Esophagus squamous epithelium (tissue), 5 donors: ENCODE measurements around the gene WFDC6. TPM values are rescaled to one million over a fixed set of nuclear protein-coding genes. Genes with fewer than 3 reads are reported as not detected.
"Not testable (repeated sequence)": the region's sequence is repeated elsewhere in the genome, so short reads cannot be mapped to it uniquely, and the experiment has no call there.

ENCODE experiments used
- DNase-seq: peaks from one replicate; lab custom pipeline; 2025; lab: John Stamatoyannopoulos, UW
- H3K27ac ChIP-seq, 4 donors: fragments of 200-600 bp; sonication (generic); one replicate each; pipeline ENCODE4 v1.5.1; 2016 to 2019; ENCODE audit warnings: mild to moderate bottlenecking in 1 of 4
- H3K27me3 ChIP-seq, 4 donors: fragments of 200-600 bp; sonication (generic); 1 replicate in 3 of 4; 2 replicates in 1 of 4; pipeline versions ENCODE4 v1.5.1 to v1.6.0; 2017 to 2021; ENCODE audit warnings: antibody characterized with exemption in 1 of 4
- H3K36me3 ChIP-seq, 3 donors: fragments of 200-600 bp; sonication (generic); one replicate each; pipeline ENCODE4 v1.5.1; 2016 to 2019
- H3K4me1 ChIP-seq, 3 donors: fragments of 200-600 bp; sonication (generic); one replicate each; pipeline ENCODE4 v1.5.1; 2017 to 2019
- H3K4me3 ChIP-seq, 4 donors: fragments of 200-600 bp; sonication (generic); 1 replicate in 3 of 4; 2 replicates in 1 of 4; pipeline ENCODE4 v1.5.1; 2016 to 2019; ENCODE audit warnings: mild to moderate bottlenecking in 2 of 4, moderate library complexity in 1 of 4
- H3K9me3 ChIP-seq, 3 donors: fragments of 200-600 bp; sonication (generic); one replicate each; pipeline ENCODE4 v1.5.1; 2016 to 2019
- POLR2A ChIP-seq, 4 donors: fragments of 450-650 bp; IDR thresholded peaks; one replicate each; pipeline ENCODE4 v1.6.1; 2017; ENCODE audit warnings: antibody characterized with exemption in 4 of 4, mild to moderate bottlenecking in 4 of 4, moderate library complexity in 3 of 4
- WGBS, 2 donors: methylation state at CpG; one replicate each; pipeline ENCODE4 v1.1.5; 2018; 5-methylcytosine and 5-hydroxymethylcytosine counted together
- intact Hi-C: fragments of 100-400 bp; cut with DNase I; formaldehyde crosslinking; loops from one replicate; pipeline ENCODE4 v1.15.0; 2022
- total RNA-seq, 4 donors: library from RNA; depleted of rRNA; stranded (reverse); fragments of >200 nt; gene quantifications; one replicate each; pipeline ENCODE4 v1.1.0, GENCODE V29; 2016
- TF ChIP-seq, protein P1 (sequence below), 6 experiments: fragments of 450-650 bp in 4 of 6; fragments of 200-600 bp in 2 of 6; sonication (generic) in 2 of 6; IDR thresholded peaks; one replicate each; pipeline ENCODE4 v1.5.1; 2016 to 2019; ENCODE audit warnings: antibody characterized with exemption in 6 of 6, mild to moderate bottlenecking in 4 of 6, moderate library complexity in 4 of 6
- donor health status: DM: yes; HTN: yes; CAD: no.

WFDC6 gene
- total RNA-seq, 4 donors from 2014 or later: not detected

DNA sequence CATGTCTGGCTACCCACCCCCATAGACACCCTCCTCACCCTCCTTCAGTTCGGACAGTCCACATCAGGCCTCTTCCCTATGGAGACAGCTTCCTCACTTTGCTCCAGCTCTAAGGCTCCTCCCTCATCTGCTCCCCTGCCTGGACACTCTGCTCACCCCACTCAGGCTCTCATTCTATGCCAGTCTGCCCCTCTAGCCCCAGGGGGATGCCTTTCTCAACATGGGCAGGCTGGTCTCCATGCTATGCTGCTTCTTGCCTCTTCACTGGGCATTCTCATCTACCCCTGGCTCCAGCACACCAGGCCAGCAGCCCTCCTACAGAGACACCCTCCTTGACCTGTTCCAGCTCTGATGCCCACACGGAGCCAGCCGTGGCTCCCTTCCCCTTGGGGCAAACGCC, 39.9 kb upstream of the WFDC6 start, which contains the start of gene WFDC8:
TSS of gene WFDC8 (minus strand) at position 101 of the 400 bp plus-strand sequence. CDS start at position 64, 37 bp downstream.
- intact Hi-C loops: no loop called here
- DNase-seq: no peak
- TF ChIP-seq POLR2A (IDR thresholded peaks at IDR 0.05): no peak
- TF ChIP-seq, protein P1, sequence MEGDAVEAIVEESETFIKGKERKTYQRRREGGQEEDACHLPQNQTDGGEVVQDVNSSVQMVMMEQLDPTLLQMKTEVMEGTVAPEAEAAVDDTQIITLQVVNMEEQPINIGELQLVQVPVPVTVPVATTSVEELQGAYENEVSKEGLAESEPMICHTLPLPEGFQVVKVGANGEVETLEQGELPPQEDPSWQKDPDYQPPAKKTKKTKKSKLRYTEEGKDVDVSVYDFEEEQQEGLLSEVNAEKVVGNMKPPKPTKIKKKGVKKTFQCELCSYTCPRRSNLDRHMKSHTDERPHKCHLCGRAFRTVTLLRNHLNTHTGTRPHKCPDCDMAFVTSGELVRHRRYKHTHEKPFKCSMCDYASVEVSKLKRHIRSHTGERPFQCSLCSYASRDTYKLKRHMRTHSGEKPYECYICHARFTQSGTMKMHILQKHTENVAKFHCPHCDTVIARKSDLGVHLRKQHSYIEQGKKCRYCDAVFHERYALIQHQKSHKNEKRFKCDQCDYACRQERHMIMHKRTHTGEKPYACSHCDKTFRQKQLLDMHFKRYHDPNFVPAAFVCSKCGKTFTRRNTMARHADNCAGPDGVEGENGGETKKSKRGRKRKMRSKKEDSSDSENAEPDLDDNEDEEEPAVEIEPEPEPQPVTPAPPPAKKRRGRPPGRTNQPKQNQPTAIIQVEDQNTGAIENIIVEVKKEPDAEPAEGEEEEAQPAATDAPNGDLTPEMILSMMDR (IDR thresholded peaks at IDR 0.05): no peak
- Histone ChIP-seq H3K4me1 (no peaks in the 10 kb centered on the region), H3K9me3 (no peaks in the 10 kb centered on the region), H3K27ac (no peak within 1 kb of the TSS), H3K4me3 (no peak within 1 kb of the TSS), H3K36me3 (no peaks in the 10 kb centered on the region), H3K27me3 (peaks cover 0 to 45% (median 2%) of the 10 kb centered on the region in 4 donors)
- 45 to 67% methylated on average over 4 of the region's 4 CpGs for WGBS, 2 donors

DNA sequence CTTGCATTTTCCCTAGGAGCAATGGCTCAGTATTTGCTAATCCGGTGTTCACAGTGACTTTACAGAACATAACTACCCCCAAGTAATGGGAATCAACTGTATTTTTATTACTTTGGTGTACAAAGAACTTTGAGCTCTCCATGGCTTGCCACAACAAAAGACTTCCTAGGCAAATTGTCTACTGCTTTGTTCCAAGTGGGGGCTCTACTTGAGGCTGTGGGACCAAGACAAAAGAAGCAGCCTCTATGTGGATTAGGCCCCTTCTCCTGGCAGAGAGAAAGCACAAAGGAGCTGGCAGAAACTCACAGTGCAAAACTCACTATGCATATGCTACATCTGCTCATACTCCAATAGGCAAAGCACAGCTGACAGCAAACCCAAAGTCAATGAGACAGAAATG, 38.9 kb upstream of the WFDC6 start:
- H3K36me3 ChIP-seq: no peaks in the 10 kb centered on the region
- DNase-seq: no peak
- peaks cover 0 to 47% (median 2%) of the 10 kb centered on the region in 4 donors for H3K27me3 ChIP-seq
- no peaks in the 10 kb centered on the region for H3K9me3 ChIP-seq
- no peaks in the 10 kb centered on the region for H3K4me1 ChIP-seq
- no peak overlapping the region for H3K27ac ChIP-seq
- TF ChIP-seq, protein P1 (IDR thresholded peaks at IDR 0.05): no peak
- WGBS, 2 donors: 60 to 80% methylated on average over 1 of the region's 1 CpG
- intact Hi-C loops: no loop called here
- H3K4me3 ChIP-seq: no peak overlapping the region

DNA sequence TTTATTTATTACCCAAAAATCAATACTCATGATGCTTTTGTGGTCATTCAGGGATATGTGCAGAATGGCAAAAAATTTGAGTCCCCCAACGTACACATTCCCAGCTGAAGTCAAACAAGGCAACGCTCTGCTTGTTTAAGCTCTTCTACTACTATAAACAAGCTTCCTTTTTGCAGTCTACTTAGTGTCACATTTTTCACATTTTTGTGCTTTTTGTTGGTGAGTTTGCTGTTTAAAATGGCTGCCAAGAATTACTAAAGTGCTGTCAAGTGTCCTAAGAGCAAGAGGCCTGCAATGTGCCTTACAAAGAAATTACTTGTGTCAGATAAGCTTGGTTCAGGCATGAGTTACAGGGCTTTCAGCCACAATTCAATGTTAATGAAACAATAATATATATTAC, 37.7 kb upstream of the WFDC6 start:
- intact Hi-C loops: no loop called here
- Histone ChIP-seq H3K27ac (no peak overlapping the region), H3K9me3 (no peaks in the 10 kb centered on the region), H3K4me1 (no peaks in the 10 kb centered on the region), H3K4me3 (no peak overlapping the region), H3K27me3 (peaks cover 0 to 51% (median 0%) of the 10 kb centered on the region in 4 donors), H3K36me3 (no peaks in the 10 kb centered on the region)
- DNase-seq: no peak
- WGBS, 2 donors: 24 to 25% methylated on average over 2 of the region's 2 CpGs
- TF ChIP-seq, protein P1 (IDR thresholded peaks at IDR 0.05): no peak
- TF ChIP-seq POLR2A (IDR thresholded peaks at IDR 0.05): no peak

DNA sequence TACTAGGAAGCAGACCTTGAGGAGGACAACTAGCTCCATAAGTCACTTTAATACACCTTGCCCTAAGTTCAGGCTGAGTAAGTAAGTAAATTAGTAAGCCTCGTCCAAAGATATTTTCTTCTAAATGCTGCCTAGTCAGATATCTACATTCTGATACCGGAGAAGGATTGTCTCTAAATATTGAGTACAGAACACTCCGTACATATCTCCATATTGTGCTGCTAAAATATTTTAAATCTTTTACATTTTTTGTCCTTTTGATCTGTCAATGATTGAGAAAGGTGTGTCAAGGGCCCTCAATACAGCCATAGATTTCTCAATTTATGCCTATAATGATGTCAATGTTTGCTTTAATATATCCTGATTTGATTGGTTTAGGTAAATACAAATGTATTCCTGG, 36.6 kb upstream of the WFDC6 start:
- WGBS, 2 donors: 88% methylated on average over 3 of the region's 3 CpGs
- Histone ChIP-seq H3K27ac (no peak overlapping the region), H3K4me1 (no peaks in the 10 kb centered on the region), H3K9me3 (no peaks in the 10 kb centered on the region), H3K36me3 (no peaks in the 10 kb centered on the region), H3K4me3 (no peak overlapping the region), H3K27me3 (peaks cover 0 to 45% (median 0%) of the 10 kb centered on the region in 4 donors)
- TF ChIP-seq, protein P1 (IDR thresholded peaks at IDR 0.05): no peak
- TF ChIP-seq POLR2A (IDR thresholded peaks at IDR 0.05): no peak
- intact Hi-C loops: no loop called here
- no peak for DNase-seq

DNA sequence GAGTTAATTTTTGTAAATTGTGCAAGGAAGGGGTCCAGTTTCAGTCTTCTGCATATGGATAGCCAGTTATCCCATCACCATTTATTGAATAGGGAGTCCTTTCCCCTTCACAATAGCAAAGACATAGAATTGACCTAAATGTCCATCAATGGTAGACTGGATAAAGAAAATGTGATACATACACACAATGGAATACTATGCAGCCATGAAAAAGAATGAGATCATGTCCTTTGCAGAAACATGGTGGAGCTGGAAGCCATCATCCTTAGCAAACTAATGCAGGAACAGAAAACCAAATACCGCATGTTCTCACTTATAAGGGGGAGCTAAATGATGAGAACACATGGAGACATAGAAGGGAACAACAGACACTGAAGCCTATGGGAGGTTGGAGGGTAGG, 30.4 kb upstream of the WFDC6 start:
- H3K4me3 ChIP-seq, H3K27ac ChIP-seq, intact Hi-C loops, H3K4me1 ChIP-seq, DNase-seq, H3K9me3 ChIP-seq, H3K36me3 ChIP-seq: not testable (repeated sequence)
- WGBS, 2 donors: 53 to 92% methylated on average over 1 of the region's 1 CpG
- H3K27me3 ChIP-seq: peaks cover 0 to 27% (median 0%) of the 10 kb centered on the region in 4 donors

DNA sequence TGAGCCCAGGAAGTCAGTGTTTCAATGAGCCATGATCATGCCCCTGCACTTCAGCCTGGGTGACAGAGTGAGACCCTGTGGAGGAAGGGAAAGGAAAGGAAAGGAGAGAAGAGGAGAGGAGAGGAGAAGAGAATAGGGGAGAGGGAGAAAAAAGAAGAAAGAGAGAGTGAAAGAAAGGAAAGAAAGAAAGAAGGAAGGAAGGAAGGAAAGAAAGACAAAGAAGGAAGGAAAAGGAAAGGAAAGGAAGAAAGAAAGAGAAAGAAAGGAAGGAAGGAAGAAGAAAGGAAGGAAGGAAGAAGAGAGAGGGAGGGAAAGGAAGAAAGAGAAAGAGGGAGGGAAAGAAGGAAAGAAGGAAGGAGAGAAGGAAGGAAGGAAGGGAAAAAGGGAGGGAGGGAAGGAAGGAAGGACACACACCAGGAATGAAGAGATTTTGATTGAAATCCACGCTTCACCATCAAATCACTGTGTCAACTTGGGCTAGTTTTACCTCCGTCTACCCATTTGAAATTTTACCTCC, 25.5 kb upstream of the WFDC6 start:
- TF ChIP-seq, protein P1 (IDR thresholded peaks at IDR 0.05): no peak
- TF ChIP-seq POLR2A (IDR thresholded peaks at IDR 0.05): no peak
- DNase-seq: no peak
- Histone ChIP-seq H3K4me3 (no peak overlapping the region), H3K27ac (no peak overlapping the region), H3K9me3 (no peaks in the 10 kb centered on the region), H3K4me1 (no peaks in the 10 kb centered on the region), H3K27me3 (peaks cover 0 to 50% (median 0%) of the 10 kb centered on the region in 4 donors), H3K36me3 (no peaks in the 10 kb centered on the region)
- intact Hi-C loops: no loop called here
- 57 to 82% methylated on average over 2 of the region's 2 CpGs for WGBS, 2 donors
